ENCODE measurements around the gene CNR2.
"Not testable (repeated sequence)": the region's sequence is repeated elsewhere in the genome, so short reads cannot be mapped to it uniquely, and the experiment has no call there.

Gene CNR2

GRCh38 chr1:23916209-23917131, 3.3 kb upstream of the CNR2 start:
- DNase-seq, result peak; percentile 4

- DNase-seq, result no peak
These were observed 2.3 kb upstream of the CNR2 start for GRCh38 chr1:23915466-23915865.

GRCh38 chr1:23914921-23915320, 1.8 kb upstream of the CNR2 start:
- DNase-seq, result no peak

- DNase-seq, result no peak
These were observed 1.2 kb downstream of the CNR2 start for GRCh38 chr1:23911921-23912320.

- DNase-seq, result no peak
These were observed 2.5 kb downstream of the CNR2 start for GRCh38 chr1:23910553-23911246.

- no peak for DNase-seq
These were observed 3.0 kb downstream of the CNR2 start for GRCh38 chr1:23910144-23910543.

- DNase-seq, result no peak
These were observed 3.8 kb downstream of the CNR2 start for GRCh38 chr1:23909412-23909811.

- no peak for DNase-seq
These were observed 4.5 kb downstream of the CNR2 start for GRCh38 chr1:23908453-23909341.

GRCh38 chr1:23906731-23907130, 6.4 kb downstream of the CNR2 start:
- DNase-seq, result no peak

GRCh38 chr1:23905461-23906025, 7.6 kb downstream of the CNR2 start:
- no peak for DNase-seq

- no peak for DNase-seq
These were observed 8.3 kb downstream of the CNR2 start for GRCh38 chr1:23904748-23905357.

- no peak for DNase-seq
These were observed 9.4 kb downstream of the CNR2 start for GRCh38 chr1:23903754-23904153.

GRCh38 chr1:23902321-23903278, 10.6 kb downstream of the CNR2 start:
- no peak for DNase-seq

- DNase-seq, result not testable (repeated sequence)
These were observed 13.1 kb downstream of the CNR2 start for GRCh38 chr1:23900017-23900416.

GRCh38 chr1:23899070-23899469, 14.1 kb downstream of the CNR2 start:
- no peak for DNase-seq

- no peak for DNase-seq
These were observed 16.1 kb downstream of the CNR2 start for GRCh38 chr1:23897083-23897482.

GRCh38 chr1:23896491-23896890, 16.7 kb downstream of the CNR2 start:
- no peak for DNase-seq

- no peak for DNase-seq
These were observed 17.2 kb downstream of the CNR2 start for GRCh38 chr1:23895993-23896392.

- no peak for DNase-seq
These were observed 18.1 kb downstream of the CNR2 start for GRCh38 chr1:23895082-23895481.

GRCh38 chr1:23889074-23889473, 24.1 kb downstream of the CNR2 start:
- DNase-seq, result no peak

GRCh38 chr1:23885222-23885621, 27.9 kb downstream of the CNR2 start:
- DNase-seq, result no peak

All from amniotic stem cell (primary cell).